KOPT-K1 (cell line): ENCODE results near the gene FSTL4.

Source experiments
- H3K27ac ChIP-seq: fragments of 200-600 bp; sonication (generic); 2 replicates; pipeline ENCODE4 v1.5.1; 2016; ENCODE audit warnings: antibody characterized with exemption, mild to moderate bottlenecking, low read depth, low read length; ENCODE audit not compliant: poor library complexity, severe bottlenecking
- H3K36me3 ChIP-seq: fragments of 200-600 bp; sonication (generic); 2 replicates; pipeline ENCODE4 v1.5.1; 2017; ENCODE audit warnings: antibody characterized with exemption, mild to moderate bottlenecking, low read length, moderate library complexity; ENCODE audit not compliant: insufficient read depth
- H3K9me3 ChIP-seq: fragments of 200-600 bp; sonication (generic); 2 replicates; pipeline ENCODE4 v1.5.1; 2017; ENCODE audit warnings: antibody characterized with exemption, low read length, mild to moderate bottlenecking; ENCODE audit not compliant: insufficient read depth, poor library complexity, severe bottlenecking

Gene FSTL4

GRCh38 chr5:133327946-133328401 is 284.4 kb downstream of the FSTL4 start:
- no peak overlapping the region for H3K27ac ChIP-seq
- no peaks in the 10 kb centered on the region for H3K36me3 ChIP-seq
- no peaks in the 10 kb centered on the region for H3K9me3 ChIP-seq

- no peaks in the 10 kb centered on the region for H3K36me3 ChIP-seq
- no peak overlapping the region for H3K27ac ChIP-seq
- no peaks in the 10 kb centered on the region for H3K9me3 ChIP-seq
Observed at GRCh38 chr5:133326361-133326760, 286.0 kb downstream of the FSTL4 start.

GRCh38 chr5:133325864-133326263 is 286.5 kb downstream of the FSTL4 start:
- Histone ChIP-seq H3K27ac (no peak overlapping the region), H3K36me3 (no peaks in the 10 kb centered on the region), H3K9me3 (no peaks in the 10 kb centered on the region)

GRCh38 chr5:133324926-133325325 is 287.4 kb downstream of the FSTL4 start:
- Histone ChIP-seq H3K27ac (no peak overlapping the region), H3K9me3 (no peaks in the 10 kb centered on the region), H3K36me3 (no peaks in the 10 kb centered on the region)

GRCh38 chr5:133323494-133324457 is 288.6 kb downstream of the FSTL4 start:
- Histone ChIP-seq H3K9me3 (no peaks in the 10 kb centered on the region), H3K27ac (no peak overlapping the region), H3K36me3 (no peaks in the 10 kb centered on the region)

- Histone ChIP-seq H3K9me3 (no peaks in the 10 kb centered on the region), H3K27ac (no peak overlapping the region), H3K36me3 (no peaks in the 10 kb centered on the region)
Observed at GRCh38 chr5:133322743-133323142, 289.6 kb downstream of the FSTL4 start.

- H3K36me3 ChIP-seq: no peaks in the 10 kb centered on the region
- no peaks in the 10 kb centered on the region for H3K9me3 ChIP-seq
- H3K27ac ChIP-seq: no peak overlapping the region
Observed at GRCh38 chr5:133321833-133322420, 290.4 kb downstream of the FSTL4 start.

GRCh38 chr5:133321286-133321832 is 291.0 kb downstream of the FSTL4 start:
- H3K9me3 ChIP-seq: no peaks in the 10 kb centered on the region
- no peak overlapping the region for H3K27ac ChIP-seq
- H3K36me3 ChIP-seq: no peaks in the 10 kb centered on the region

GRCh38 chr5:133319905-133320520 is 292.3 kb downstream of the FSTL4 start:
- no peaks in the 10 kb centered on the region for H3K9me3 ChIP-seq
- H3K27ac ChIP-seq: no peak overlapping the region

GRCh38 chr5:133319244-133319643 is 293.1 kb downstream of the FSTL4 start:
- Histone ChIP-seq H3K27ac (no peak overlapping the region), H3K36me3 (no peaks in the 10 kb centered on the region), H3K9me3 (no peaks in the 10 kb centered on the region)

More at GRCh38 chr5:133319905-133320520, 292.3 kb downstream of the FSTL4 start:
- H3K36me3 ChIP-seq: no peaks in the 10 kb centered on the region

GRCh38 chr5:133317558-133317957 is 294.8 kb downstream of the FSTL4 start:
- Histone ChIP-seq H3K36me3 (no peaks in the 10 kb centered on the region), H3K9me3 (no peaks in the 10 kb centered on the region), H3K27ac (no peak overlapping the region)

GRCh38 chr5:133316346-133317343 is 295.7 kb downstream of the FSTL4 start:
- H3K36me3 ChIP-seq: no peaks in the 10 kb centered on the region
- no peaks in the 10 kb centered on the region for H3K9me3 ChIP-seq
- H3K27ac ChIP-seq: no peak overlapping the region

GRCh38 chr5:133314086-133314485 is 298.3 kb downstream of the FSTL4 start:
- Histone ChIP-seq H3K36me3 (no peaks in the 10 kb centered on the region), H3K9me3 (no peaks in the 10 kb centered on the region), H3K27ac (no peak overlapping the region)

- no peaks in the 10 kb centered on the region for H3K36me3 ChIP-seq
- H3K27ac ChIP-seq: no peak overlapping the region
- H3K9me3 ChIP-seq: no peaks in the 10 kb centered on the region
Observed at GRCh38 chr5:133311176-133311575, 301.2 kb downstream of the FSTL4 start.
